ENCODE results near the gene LRWD1. TPM values are rescaled to one million over a fixed set of nuclear protein-coding genes. Genes with fewer than 3 reads are reported as not detected.

LRWD1 gene
- total and polyA plus RNA-seq, 9 of the 15 experiments (the other 6 are each of a cell fraction or from before 2014, with no cell fraction given) = 0.61 to 66.0 (median 33.2) TPM

GRCh38 chr7:102426268-102427018 lies 38.3 kb upstream of the LRWD1 start:
- no peaks in the 10 kb centered on the region for H3K27me3 ChIP-seq (ENCODE audit: control insufficient read depth in 2 of 2, insufficient read depth in 2 of 2, low read length in 2 of 2)
- WGBS (ENCODE audit: insufficient coverage, low coverage, missing lambda C conversion rate) = 91% methylated on average over 16 of the region's 16 CpGs
- intact Hi-C loops (cut with micrococcal nuclease) (no loop called here), in situ Hi-C loops (cut with MboI) (no loop called here)
- ChIA-PET CTCF (ENCODE audit: low intra/inter-chr PET ratio) (no interaction called here), POLR2A (interaction anchor here (0.9 to 1.6 kb wide), 3 partner anchors 9 to 25 kb away, joined by 3 to 5 read pairs (median 4); no protein-coding TSS in a partner anchor)
- peaks cover 55% of the 10 kb centered on the region for H3K36me3 ChIP-seq (ENCODE audit: control insufficient read depth, insufficient read depth, low read length)
- H3K27ac ChIP-seq (ENCODE audit: extremely low read depth, low read depth, low read length) = no peak overlapping the region
- TF ChIP-seq ZNF133 (CRISPR knock-in tag; IDR thresholded peaks at IDR 0.05) (no peak), POLR2G (IDR thresholded peaks at IDR 0.05; ENCODE audit: low read depth, low read length) (peak; percentile 40), HCFC1 (IDR thresholded peaks at IDR 0.05; ENCODE audit: low read depth, low read length) (no peak), ZNF668 (CRISPR knock-in tag; IDR thresholded peaks at IDR 0.05) (no peak)
- BruUV-seq (replicated peaks) = no TSS peak
- no peaks in the 10 kb centered on the region for H3K79me2 ChIP-seq (ENCODE audit: control insufficient read depth, insufficient read depth, low read length)
- H3K9me1 ChIP-seq (ENCODE audit: control insufficient read depth, insufficient read depth, low read length) = peaks cover 3% of the 10 kb centered on the region
- H3K4me1 ChIP-seq (replicated peaks in 1 of 2; ENCODE audit: control insufficient read depth in 2 of 2, insufficient read depth in 2 of 2, low read length in 2 of 2) = peaks cover 9 to 40% of the 10 kb centered on the region in 2 experiments
- ATAC-seq (no peak), DNase-seq (ENCODE audit: extremely low read depth in 1 of 4, low spot score in 3 of 4) (no peak), FAIRE-seq (no peak)
- H3K4me3 ChIP-seq = no peak overlapping the region
- no peak overlapping the region for H3K4me2 ChIP-seq (ENCODE audit: insufficient read depth, low read length)
- peak overlapping the region in 1 of 2 experiments; percentile 47; a peak in 1 of 4 replicates for H3K9ac ChIP-seq (ENCODE audit: insufficient read depth in 1 of 2, low read depth in 2 of 2, low read length in 2 of 2)
- no peaks in the 10 kb centered on the region for H4K20me1 ChIP-seq (replicated peaks; ENCODE audit: control insufficient read depth, insufficient read depth, low read length)
- H3K9me3 ChIP-seq (replicated peaks; ENCODE audit: control insufficient read depth, insufficient read depth, low read depth, low read length) = no peaks in the 10 kb centered on the region
- H2AFZ ChIP-seq (ENCODE audit: low read depth, low read length) = no peak overlapping the region

- H3K9me1 ChIP-seq (ENCODE audit: control insufficient read depth, insufficient read depth, low read length) = peaks cover 3% of the 10 kb centered on the region
- H3K9me3 ChIP-seq (replicated peaks; ENCODE audit: control insufficient read depth, insufficient read depth, low read depth, low read length) = no peaks in the 10 kb centered on the region
- DNase-seq (ENCODE audit: extremely low read depth in 1 of 4, low spot score in 3 of 4) (no peak), ATAC-seq (no peak), FAIRE-seq (no peak)
- no peaks in the 10 kb centered on the region for H3K79me2 ChIP-seq (ENCODE audit: control insufficient read depth, insufficient read depth, low read length)
- no peak overlapping the region for H3K4me2 ChIP-seq (ENCODE audit: insufficient read depth, low read length)
- no peak overlapping the region for H3K4me3 ChIP-seq
- POLR2A ChIA-PET = interaction anchor here (0.9 to 1.6 kb wide), 2 partner anchors 10 to 11 kb away, joined by 3 to 4 read pairs; no protein-coding TSS in a partner anchor
- no TSS peak for BruUV-seq (replicated peaks)
- in situ Hi-C loops (cut with MboI) = no loop called here
- no peak overlapping the region for H2AFZ ChIP-seq (ENCODE audit: low read depth, low read length)
- peaks cover 10 to 43% of the 10 kb centered on the region in 2 experiments for H3K4me1 ChIP-seq (replicated peaks in 1 of 2; ENCODE audit: control insufficient read depth in 2 of 2, insufficient read depth in 2 of 2, low read length in 2 of 2)
- H4K20me1 ChIP-seq (replicated peaks; ENCODE audit: control insufficient read depth, insufficient read depth, low read length) = no peaks in the 10 kb centered on the region
- 84% methylated on average over 5 of the region's 5 CpGs for whole genome bisulfite sequencing (ENCODE audit: insufficient coverage, low coverage, missing lambda C conversion rate)
- CTCF ChIA-PET (ENCODE audit: low intra/inter-chr PET ratio) = no interaction called here
- no peaks in the 10 kb centered on the region for H3K27me3 ChIP-seq (ENCODE audit: control insufficient read depth in 2 of 2, insufficient read depth in 2 of 2, low read length in 2 of 2)
- H3K27ac ChIP-seq (ENCODE audit: extremely low read depth, low read depth, low read length) = no peak overlapping the region
- H3K9ac ChIP-seq (ENCODE audit: insufficient read depth in 1 of 2, low read depth in 2 of 2, low read length in 2 of 2) = peak overlapping the region in 1 of 2 experiments; percentile 31; a peak in 1 of 4 replicates
- peaks cover 51% of the 10 kb centered on the region for H3K36me3 ChIP-seq (ENCODE audit: control insufficient read depth, insufficient read depth, low read length)
- intact Hi-C loops (cut with micrococcal nuclease) = no loop called here
- TF ChIP-seq NEUROD1 (IDR thresholded peaks at IDR 0.05; ENCODE audit: borderline replicate concordance, low read depth, low read length, partially characterized antibody) = no peak
- TF ChIP-seq ZNF263 (CRISPR knock-in tag; IDR thresholded peaks at IDR 0.05; ENCODE audit: borderline replicate concordance) = no peak
- TF ChIP-seq, protein P1, sequence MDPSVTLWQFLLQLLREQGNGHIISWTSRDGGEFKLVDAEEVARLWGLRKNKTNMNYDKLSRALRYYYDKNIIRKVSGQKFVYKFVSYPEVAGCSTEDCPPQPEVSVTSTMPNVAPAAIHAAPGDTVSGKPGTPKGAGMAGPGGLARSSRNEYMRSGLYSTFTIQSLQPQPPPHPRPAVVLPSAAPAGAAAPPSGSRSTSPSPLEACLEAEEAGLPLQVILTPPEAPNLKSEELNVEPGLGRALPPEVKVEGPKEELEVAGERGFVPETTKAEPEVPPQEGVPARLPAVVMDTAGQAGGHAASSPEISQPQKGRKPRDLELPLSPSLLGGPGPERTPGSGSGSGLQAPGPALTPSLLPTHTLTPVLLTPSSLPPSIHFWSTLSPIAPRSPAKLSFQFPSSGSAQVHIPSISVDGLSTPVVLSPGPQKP (CRISPR knock-in tag; IDR thresholded peaks at IDR 0.05) = no peak
- no peak for TF ChIP-seq ATF1 (CRISPR knock-in tag; IDR thresholded peaks at IDR 0.05)
- no peak for TF ChIP-seq ATF1 (tag; IDR thresholded peaks at IDR 0.05)
- no peak for TF ChIP-seq ZNF655 (CRISPR knock-in tag; IDR thresholded peaks at IDR 0.05)
- TF ChIP-seq ZNF57 (CRISPR knock-in tag; IDR thresholded peaks at IDR 0.05) = no peak
- TF ChIP-seq ZBTB17 (CRISPR knock-in tag; IDR thresholded peaks at IDR 0.05) = no peak
- TF ChIP-seq ZNF140 (CRISPR knock-in tag; IDR thresholded peaks at IDR 0.05) = no peak
- no peak for TF ChIP-seq ESRRA (IDR thresholded peaks at IDR 0.05; ENCODE audit: borderline replicate concordance, low read depth)
- no peak for TF ChIP-seq ZNF384 (IDR thresholded peaks at IDR 0.05; ENCODE audit: low read depth, low read length)
Observed at GRCh38 chr7:102427019-102427405, 37.8 kb upstream of the LRWD1 start.

Measured in K562 (cell line).